Measurements from ENCODE around the gene EVI2A. TPM values are rescaled to one million over a fixed set of nuclear protein-coding genes. Genes with fewer than 3 reads are reported as not detected.
"Not testable (repeated sequence)": the region's sequence is repeated elsewhere in the genome, so short reads cannot be mapped to it uniquely, and the experiment has no call there.

Gene EVI2A
- total and polyA plus RNA-seq, 2 donors (not counting 1 experiment from before 2014, with no cell fraction given), result 0.77 to 22.8 TPM

DNA sequence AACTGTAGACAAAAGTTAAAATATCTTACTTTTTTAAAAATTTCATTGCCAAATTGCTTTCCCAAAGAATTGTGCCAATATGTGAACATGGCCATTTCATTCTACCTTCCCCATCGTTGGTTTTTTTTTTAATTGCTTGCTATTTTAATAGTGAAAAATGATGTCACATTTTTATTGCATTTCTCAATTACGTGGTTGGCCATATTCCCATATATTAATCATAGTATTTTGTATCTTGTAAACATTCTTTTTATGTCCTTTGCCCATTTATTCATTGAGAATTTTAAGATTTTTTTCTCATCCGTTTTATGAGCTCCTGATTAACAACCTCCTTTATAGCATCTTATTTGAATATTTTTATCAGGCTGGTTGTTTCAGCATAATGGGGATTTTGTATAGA, 31.6 kb downstream of the EVI2A start:
- no peak for DNase-seq (ENCODE audit: low read depth in 2 of 2)
- H3K4me2 ChIP-seq (ENCODE audit: extremely low read depth, insufficient read depth, low read length), result no peak overlapping the region
- no peak overlapping the region for H3K4me3 ChIP-seq (replicated peaks in 1 of 4; ENCODE audit: control extremely low read depth in 1 of 4, insufficient read depth in 1 of 4, low read depth in 3 of 4, low read length in 4 of 4)
- H3K4me1 ChIP-seq (ENCODE audit: control insufficient read depth, extremely low read depth, insufficient read depth, low read length), result peaks cover 2% of the 10 kb centered on the region
- H3K9me3 ChIP-seq (ENCODE audit: control insufficient read depth, insufficient read depth, low read depth, low read length), result no peaks in the 10 kb centered on the region
- no peak for TF ChIP-seq EZH2 (IDR thresholded peaks at IDR 0.05; ENCODE audit: low read length, missing control alignments)
- TF ChIP-seq, protein P1, sequence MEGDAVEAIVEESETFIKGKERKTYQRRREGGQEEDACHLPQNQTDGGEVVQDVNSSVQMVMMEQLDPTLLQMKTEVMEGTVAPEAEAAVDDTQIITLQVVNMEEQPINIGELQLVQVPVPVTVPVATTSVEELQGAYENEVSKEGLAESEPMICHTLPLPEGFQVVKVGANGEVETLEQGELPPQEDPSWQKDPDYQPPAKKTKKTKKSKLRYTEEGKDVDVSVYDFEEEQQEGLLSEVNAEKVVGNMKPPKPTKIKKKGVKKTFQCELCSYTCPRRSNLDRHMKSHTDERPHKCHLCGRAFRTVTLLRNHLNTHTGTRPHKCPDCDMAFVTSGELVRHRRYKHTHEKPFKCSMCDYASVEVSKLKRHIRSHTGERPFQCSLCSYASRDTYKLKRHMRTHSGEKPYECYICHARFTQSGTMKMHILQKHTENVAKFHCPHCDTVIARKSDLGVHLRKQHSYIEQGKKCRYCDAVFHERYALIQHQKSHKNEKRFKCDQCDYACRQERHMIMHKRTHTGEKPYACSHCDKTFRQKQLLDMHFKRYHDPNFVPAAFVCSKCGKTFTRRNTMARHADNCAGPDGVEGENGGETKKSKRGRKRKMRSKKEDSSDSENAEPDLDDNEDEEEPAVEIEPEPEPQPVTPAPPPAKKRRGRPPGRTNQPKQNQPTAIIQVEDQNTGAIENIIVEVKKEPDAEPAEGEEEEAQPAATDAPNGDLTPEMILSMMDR (conservative IDR thresholded peaks at IDR 0.05 in 1 of 2, IDR thresholded peaks at IDR 0.05 in 1 of 2; ENCODE audit: low read depth in 1 of 2, low read length in 2 of 2), result no peak
- H3K36me3 ChIP-seq (ENCODE audit: control insufficient read depth, insufficient read depth, low read length), result no peaks in the 10 kb centered on the region
- H3K9ac ChIP-seq (ENCODE audit: insufficient read depth, low read length), result no peak overlapping the region
- no peak overlapping the region for H3K27ac ChIP-seq (ENCODE audit: insufficient read depth, low read length)
- H3K27me3 ChIP-seq (ENCODE audit: control insufficient read depth, insufficient read depth, low read length), result no peaks in the 10 kb centered on the region
- H4K20me1 ChIP-seq (ENCODE audit: control insufficient read depth, extremely low read depth, insufficient read depth, low read length), result no peaks in the 10 kb centered on the region
- no peaks in the 10 kb centered on the region for H3K79me2 ChIP-seq (ENCODE audit: control insufficient read depth, insufficient read depth, low read length)
- no peak overlapping the region for H2AFZ ChIP-seq (ENCODE audit: low read length)

DNA sequence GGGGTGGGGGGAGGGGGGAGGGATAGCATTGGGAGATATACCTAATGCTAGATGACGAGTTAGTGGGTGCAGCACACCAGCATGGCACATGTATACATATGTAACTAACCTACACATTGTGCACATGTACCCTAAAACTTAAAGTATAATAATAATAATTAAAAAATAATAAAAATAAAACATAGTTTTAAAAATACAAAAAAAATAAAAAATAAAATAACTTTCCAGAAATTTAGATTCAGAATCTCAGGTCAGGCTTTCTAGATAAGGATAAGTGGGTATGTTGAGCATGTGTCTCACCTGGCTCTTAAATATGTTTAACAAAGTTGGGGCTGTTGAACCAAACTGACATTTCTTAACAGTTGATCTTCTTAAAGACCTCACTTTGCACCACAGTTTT, 33.5 kb downstream of the EVI2A start:
- H2AFZ ChIP-seq (ENCODE audit: low read length); H3K79me2 ChIP-seq (ENCODE audit: control insufficient read depth, insufficient read depth, low read length); H3K27ac ChIP-seq (ENCODE audit: insufficient read depth, low read length); H3K27me3 ChIP-seq (ENCODE audit: control insufficient read depth, insufficient read depth, low read length); H4K20me1 ChIP-seq (ENCODE audit: control insufficient read depth, extremely low read depth, insufficient read depth, low read length); H3K4me1 ChIP-seq (ENCODE audit: control insufficient read depth, extremely low read depth, insufficient read depth, low read length); H3K36me3 ChIP-seq (ENCODE audit: control insufficient read depth, insufficient read depth, low read length); H3K4me3 ChIP-seq (replicated peaks in 1 of 4; ENCODE audit: control extremely low read depth in 1 of 4, insufficient read depth in 1 of 4, low read depth in 3 of 4, low read length in 4 of 4); DNase-seq (ENCODE audit: low read depth in 2 of 2); H3K4me2 ChIP-seq (ENCODE audit: extremely low read depth, insufficient read depth, low read length); H3K9ac ChIP-seq (ENCODE audit: insufficient read depth, low read length); H3K9me3 ChIP-seq (ENCODE audit: control insufficient read depth, insufficient read depth, low read depth, low read length): not testable (repeated sequence)

DNA sequence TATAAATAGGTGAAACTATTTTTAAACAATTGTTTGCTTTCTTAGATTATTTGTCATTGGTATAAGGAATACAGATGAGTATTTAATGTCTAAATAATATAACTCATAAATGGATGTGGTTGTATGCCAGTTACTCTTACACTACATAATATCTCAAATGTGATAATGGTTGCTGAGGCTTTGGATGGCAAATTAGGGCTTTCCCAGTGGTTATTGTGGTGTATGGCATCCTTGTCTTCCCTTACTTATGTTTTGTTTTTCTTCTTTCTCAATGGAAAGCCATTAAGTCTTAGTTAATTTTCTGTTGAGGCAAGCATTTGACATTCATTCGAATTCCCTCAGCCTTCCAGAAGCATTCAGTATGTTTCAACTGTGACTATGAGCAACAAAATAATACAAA, 34.8 kb downstream of the EVI2A start:
- Histone ChIP-seq H3K9ac (ENCODE audit: insufficient read depth, low read length) (no peak overlapping the region), H3K4me3 (replicated peaks in 1 of 4; ENCODE audit: control extremely low read depth in 1 of 4, insufficient read depth in 1 of 4, low read depth in 3 of 4, low read length in 4 of 4) (no peak overlapping the region), H3K27ac (ENCODE audit: insufficient read depth, low read length) (no peak overlapping the region), H3K9me3 (ENCODE audit: control insufficient read depth, insufficient read depth, low read depth, low read length) (no peaks in the 10 kb centered on the region), H3K79me2 (ENCODE audit: control insufficient read depth, insufficient read depth, low read length) (no peaks in the 10 kb centered on the region), H4K20me1 (ENCODE audit: control insufficient read depth, extremely low read depth, insufficient read depth, low read length) (no peaks in the 10 kb centered on the region), H3K4me2 (ENCODE audit: extremely low read depth, insufficient read depth, low read length) (no peak overlapping the region), H2AFZ (ENCODE audit: low read length) (no peak overlapping the region), H3K27me3 (ENCODE audit: control insufficient read depth, insufficient read depth, low read length) (no peaks in the 10 kb centered on the region), H3K4me1 (ENCODE audit: control insufficient read depth, extremely low read depth, insufficient read depth, low read length) (peaks cover 2% of the 10 kb centered on the region), H3K36me3 (ENCODE audit: control insufficient read depth, insufficient read depth, low read length) (no peaks in the 10 kb centered on the region)
- DNase-seq (ENCODE audit: low read depth in 2 of 2), result no peak
- TF ChIP-seq, protein P1 (conservative IDR thresholded peaks at IDR 0.05 in 1 of 2, IDR thresholded peaks at IDR 0.05 in 1 of 2; ENCODE audit: low read depth in 1 of 2, low read length in 2 of 2), result no peak
- no peak for TF ChIP-seq EZH2 (IDR thresholded peaks at IDR 0.05; ENCODE audit: low read length, missing control alignments)

Data from fibroblast of lung (primary cell).